SK-N-MC (cell line): ENCODE results near the gene TSC2.
"Not testable (repeated sequence)": the region's sequence is repeated elsewhere in the genome, so short reads cannot be mapped to it uniquely, and the experiment has no call there.

Experiments
- EZH2 ChIP-seq: fragments of 200-600 bp; sonication (generic); IDR thresholded peaks from one replicate; pipeline ENCODE4 v1.6.1; 2017; ENCODE audit warnings: antibody characterized with exemption
- POLR2AphosphoS5 ChIP-seq: IDR thresholded peaks from 2 replicates; pipeline ENCODE4 v1.6.1; 2012; ENCODE audit warnings: mild to moderate bottlenecking, low read depth, low read length, borderline replicate concordance

GRCh38 chr16:2107121-2107790 is 59.5 kb downstream of the TSC2 start:
- not testable (repeated sequence) for TF ChIP-seq POLR2AphosphoS5, EZH2
